ENCODE results near the gene PABPC4L. TPM values are rescaled to one million over a fixed set of nuclear protein-coding genes. Genes with fewer than 3 reads are reported as not detected.
"Not testable (repeated sequence)": the region's sequence is repeated elsewhere in the genome, so short reads cannot be mapped to it uniquely, and the experiment has no call there.

The PABPC4L gene
- not detected for polyA plus RNA-seq (ENCODE audit: low read depth in 6 of 6)

DNA sequence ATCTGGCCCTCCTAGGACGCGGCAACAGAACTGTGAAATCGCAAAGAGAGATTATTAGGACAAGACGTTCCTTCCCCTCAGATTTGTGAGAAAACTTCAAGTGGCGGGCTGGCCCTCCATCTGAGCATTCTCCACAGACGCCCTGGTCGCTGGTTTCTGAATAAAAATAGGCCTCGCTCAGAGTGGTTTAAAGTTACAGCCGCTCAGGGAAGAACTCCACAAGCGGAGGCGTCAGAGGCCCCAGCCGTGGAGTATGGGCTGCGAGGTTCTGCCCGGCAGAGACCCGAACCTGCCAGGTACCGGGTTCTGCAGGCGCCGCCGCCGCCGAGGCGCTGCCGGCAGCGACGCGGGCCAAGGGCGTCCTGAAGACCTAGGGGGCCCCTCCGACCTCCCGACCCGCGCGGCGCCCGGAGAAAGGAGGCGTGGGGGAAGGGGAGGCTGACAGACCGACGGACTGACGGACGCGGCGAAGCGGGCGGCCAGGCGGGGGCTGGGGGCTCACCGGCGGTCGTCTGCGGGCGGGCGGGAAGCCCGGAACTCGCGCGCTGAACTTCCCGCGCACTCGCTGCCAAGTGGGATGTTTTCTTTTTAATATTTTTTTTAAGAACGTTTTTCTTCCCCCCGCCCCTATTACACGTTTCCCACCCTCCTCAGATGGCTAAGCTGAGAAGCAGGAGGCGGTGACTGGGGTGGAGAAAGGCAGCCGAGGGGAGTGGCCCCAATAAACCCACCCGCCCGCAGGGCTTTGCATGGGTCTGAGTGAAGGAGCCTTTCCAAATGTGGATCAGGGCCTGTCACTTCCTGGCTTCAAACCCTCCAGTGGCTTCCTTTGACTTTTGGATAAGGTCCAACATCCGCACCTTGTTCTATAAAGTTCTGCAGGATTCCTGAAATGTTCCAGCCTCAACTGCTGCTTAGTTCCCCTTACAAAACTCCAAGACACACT, at the start of gene PABPC4L:
TSS of gene PABPC4L (minus strand) at position 574 of the 946 bp plus-strand sequence. CDS start 770 bp downstream, outside the sequence.
- no peak within 1 kb of the TSS for H3K27ac Mint-ChIP-seq
- no peaks in the 10 kb centered on the region for H3K4me1 Mint-ChIP-seq
- DNase-seq (no peak), ATAC-seq (ENCODE audit: low read depth in 2 of 2) (no peak)
- no peak within 1 kb of the TSS for H3K4me3 Mint-ChIP-seq
- H3K27me3 Mint-ChIP-seq, result peaks cover 0 to 6% (median 5%) of the 10 kb centered on the region in 3 donors
- peaks cover 0 to 9% (median 4%) of the 10 kb centered on the region in 7 donors for H3K9me3 Mint-ChIP-seq
- H3K36me3 Mint-ChIP-seq, result no peaks in the 10 kb centered on the region

DNA sequence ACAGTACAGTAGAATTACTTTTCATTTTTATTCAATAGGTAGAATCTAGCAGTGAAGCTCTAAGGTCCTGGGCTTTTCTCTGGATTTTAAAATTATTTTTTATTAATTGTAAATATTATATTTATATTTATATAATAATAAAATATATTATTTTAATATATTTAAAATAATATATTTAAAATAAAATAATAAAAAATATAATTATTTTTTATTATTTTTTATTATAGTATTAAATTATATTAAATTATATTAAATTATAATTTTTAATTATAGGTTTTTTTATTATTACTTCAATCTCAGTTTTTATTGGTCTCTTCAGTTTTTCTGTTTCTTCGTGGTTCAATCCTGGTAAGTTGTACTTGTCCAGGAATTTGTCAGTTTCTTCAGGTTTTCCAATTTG, 49.7 kb upstream of the PABPC4L start:
- no peak for DNase-seq
- Mint-ChIP-seq H3K27ac (no peak overlapping the region), H3K9me3 (peaks cover 0 to 5% (median 2%) of the 10 kb centered on the region in 7 donors), H3K27me3 (no peaks in the 10 kb centered on the region), H3K4me1 (no peaks in the 10 kb centered on the region), H3K36me3 (no peaks in the 10 kb centered on the region), H3K4me3 (no peak overlapping the region)
- ATAC-seq (ENCODE audit: low read depth in 2 of 2), result no peak

DNA sequence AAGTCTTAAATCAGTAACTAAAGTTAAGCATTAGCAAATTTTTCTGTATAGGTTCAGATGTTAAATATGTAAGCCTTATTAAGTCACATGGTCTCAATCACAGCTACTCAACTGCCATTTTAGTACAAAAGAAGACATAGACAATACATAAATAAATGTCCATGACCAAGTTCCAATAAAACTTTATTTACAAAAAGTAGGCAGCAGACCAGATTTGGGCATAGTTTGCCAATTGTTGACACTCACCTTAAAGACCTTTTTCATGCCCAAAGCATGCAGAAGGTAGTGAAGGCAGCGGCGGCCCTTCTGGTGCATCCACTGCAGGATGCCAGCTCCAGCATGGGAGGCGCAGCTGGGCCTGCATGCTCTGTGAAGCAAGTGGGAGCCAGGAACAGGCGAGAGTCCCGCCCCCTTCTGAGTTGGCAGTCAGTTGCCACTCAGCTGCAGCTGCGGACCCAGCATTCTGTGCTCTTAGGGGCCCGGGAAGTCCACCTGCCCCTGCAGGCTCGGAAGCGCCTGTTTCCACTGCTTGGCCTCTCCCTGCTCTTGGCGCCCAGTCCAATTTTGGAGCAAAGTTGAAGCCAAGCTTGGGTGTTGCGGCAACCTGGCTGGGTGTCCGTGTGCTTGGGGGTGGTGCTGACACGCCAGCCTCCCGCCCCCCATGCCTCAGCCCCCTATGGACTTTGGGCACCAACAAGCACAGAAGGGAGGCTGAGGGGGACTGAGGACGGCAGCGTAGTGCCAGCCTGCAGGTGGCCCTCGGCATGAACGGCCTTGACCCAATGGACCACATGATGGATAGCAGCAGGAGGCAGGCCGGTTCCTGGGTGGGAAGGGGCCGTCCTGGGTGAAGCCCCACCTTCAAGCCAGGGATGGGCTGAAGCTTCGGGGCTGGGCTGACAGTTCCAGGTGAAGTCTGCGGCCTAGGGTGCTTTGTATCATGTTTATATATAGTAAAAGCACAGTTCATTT, 42.4 kb upstream of the PABPC4L start:
- no peak for ATAC-seq (ENCODE audit: low read depth in 2 of 2)
- Mint-ChIP-seq H3K27me3 (no peaks in the 10 kb centered on the region), H3K36me3 (no peaks in the 10 kb centered on the region), H3K9me3 (peaks cover 0 to 8% (median 4%) of the 10 kb centered on the region in 7 donors), H3K4me1 (no peaks in the 10 kb centered on the region), H3K27ac (no peak overlapping the region), H3K4me3 (no peak overlapping the region)
- DNase-seq, result no peak

DNA sequence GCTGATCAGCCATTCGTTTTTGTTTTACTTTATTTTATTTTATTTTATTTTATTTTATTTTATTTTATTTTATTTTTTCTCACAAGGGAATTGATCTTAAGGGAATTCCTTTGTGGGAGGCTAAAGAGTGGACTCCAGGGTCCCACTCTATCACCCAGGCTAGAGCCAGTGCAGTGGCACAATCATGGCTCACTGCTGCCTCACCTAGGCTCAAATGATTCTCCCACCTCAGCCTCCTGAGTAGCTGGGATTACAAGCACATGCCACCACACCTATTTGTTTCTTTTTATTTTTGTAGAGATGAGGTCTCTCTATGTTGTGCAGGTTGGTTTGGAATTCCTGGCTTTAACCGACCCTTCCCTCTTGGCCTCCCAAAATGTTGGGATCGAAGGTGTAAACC, 17.5 kb upstream of the PABPC4L start:
- ATAC-seq (ENCODE audit: low read depth in 2 of 2) (no peak), DNase-seq (no peak)
- Mint-ChIP-seq H3K4me1 (no peaks in the 10 kb centered on the region), H3K36me3 (no peaks in the 10 kb centered on the region), H3K9me3 (peaks cover 0 to 8% (median 5%) of the 10 kb centered on the region in 7 donors), H3K27ac (no peak overlapping the region), H3K27me3 (no peaks in the 10 kb centered on the region), H3K4me3 (no peak overlapping the region)

DNA sequence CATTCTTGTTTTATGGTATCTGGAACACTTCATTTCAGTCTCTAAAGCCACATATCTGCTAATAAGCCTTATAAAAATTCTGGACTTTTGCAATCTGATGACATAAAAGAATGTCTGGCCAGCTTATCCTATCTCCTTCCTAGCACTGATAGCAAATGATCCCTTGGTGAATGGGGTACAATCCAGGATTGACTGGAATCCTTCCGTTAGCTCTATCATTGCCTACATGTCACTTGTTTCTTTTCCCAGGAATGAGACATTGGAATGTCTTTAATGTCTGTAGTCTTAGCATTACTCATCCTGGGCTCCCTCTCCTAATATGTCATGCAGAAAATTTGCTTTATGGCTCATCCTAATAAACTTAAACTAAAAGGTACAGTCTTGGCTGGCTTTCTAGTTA, 14.8 kb upstream of the PABPC4L start:
- DNase-seq (no peak), ATAC-seq (ENCODE audit: low read depth in 2 of 2) (no peak)
- no peak overlapping the region for H3K27ac Mint-ChIP-seq
- H3K4me3 Mint-ChIP-seq, result no peak overlapping the region
- peaks cover 0 to 8% (median 5%) of the 10 kb centered on the region in 7 donors for H3K9me3 Mint-ChIP-seq
- no peaks in the 10 kb centered on the region for H3K27me3 Mint-ChIP-seq
- no peaks in the 10 kb centered on the region for H3K36me3 Mint-ChIP-seq
- H3K4me1 Mint-ChIP-seq, result no peaks in the 10 kb centered on the region

DNA sequence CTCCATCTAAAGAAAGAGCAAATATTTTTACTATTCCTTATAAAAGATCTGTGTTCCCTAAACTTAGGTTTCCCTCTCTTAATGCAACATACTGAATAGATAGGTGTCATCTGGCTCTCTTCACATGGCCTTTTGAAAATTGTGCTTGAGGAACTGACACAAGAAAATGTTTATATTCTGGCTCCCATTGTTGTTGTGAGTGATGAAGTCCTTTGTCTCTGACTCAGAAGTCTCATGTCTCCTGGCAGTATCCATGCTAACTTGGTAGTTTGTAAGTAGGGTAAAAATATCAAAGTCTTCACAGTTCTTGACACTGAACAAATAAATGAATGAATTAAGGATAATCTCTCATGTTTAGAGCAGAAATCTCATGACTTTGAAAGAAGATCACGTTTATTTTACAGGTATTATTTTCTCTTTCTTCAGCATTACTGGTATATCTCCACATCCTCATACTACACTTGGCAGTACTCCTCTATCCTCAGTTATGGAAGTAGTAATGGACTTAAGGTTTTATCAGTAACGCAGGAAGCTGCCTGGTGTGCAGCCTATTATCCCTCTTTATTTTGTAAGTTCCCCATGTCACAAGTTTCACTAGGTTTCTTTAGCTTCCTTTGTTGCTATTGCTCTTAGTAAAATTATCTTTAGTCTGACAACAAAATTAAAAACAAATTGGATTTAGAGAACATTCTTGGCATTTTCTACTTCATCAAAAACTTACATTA, 14.2 kb upstream of the PABPC4L start:
- no peak for DNase-seq
- Mint-ChIP-seq H3K4me3 (no peak overlapping the region), H3K36me3 (no peaks in the 10 kb centered on the region), H3K4me1 (no peaks in the 10 kb centered on the region), H3K27me3 (no peaks in the 10 kb centered on the region), H3K9me3 (peaks cover 0 to 8% (median 5%) of the 10 kb centered on the region in 7 donors), H3K27ac (no peak overlapping the region)
- ATAC-seq (ENCODE audit: low read depth in 2 of 2), result no peak

DNA sequence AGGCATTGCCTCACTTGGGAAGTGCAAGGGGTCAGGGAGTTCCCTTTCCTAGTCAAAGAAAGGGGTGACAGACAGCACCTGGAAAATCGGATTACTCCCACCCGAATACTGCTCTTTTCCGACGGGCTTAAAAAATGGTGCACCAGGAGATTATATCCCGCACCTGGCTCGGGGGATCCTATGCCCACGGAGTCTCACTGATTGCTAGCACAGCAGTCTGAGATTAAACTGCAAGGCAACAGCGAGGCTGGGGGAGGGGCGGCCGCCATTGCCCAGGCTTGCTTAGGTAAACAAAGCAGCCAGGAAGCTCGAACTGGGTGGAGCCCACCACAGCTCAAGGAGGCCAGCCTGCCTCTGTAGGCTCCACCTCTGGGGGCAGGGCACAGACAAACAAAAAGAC, 6.4 kb upstream of the PABPC4L start:
- not testable (repeated sequence) for H3K27me3 Mint-ChIP-seq; DNase-seq; H3K27ac Mint-ChIP-seq; H3K9me3 Mint-ChIP-seq; H3K4me1 Mint-ChIP-seq; H3K36me3 Mint-ChIP-seq; ATAC-seq (ENCODE audit: low read depth in 2 of 2); H3K4me3 Mint-ChIP-seq

DNA sequence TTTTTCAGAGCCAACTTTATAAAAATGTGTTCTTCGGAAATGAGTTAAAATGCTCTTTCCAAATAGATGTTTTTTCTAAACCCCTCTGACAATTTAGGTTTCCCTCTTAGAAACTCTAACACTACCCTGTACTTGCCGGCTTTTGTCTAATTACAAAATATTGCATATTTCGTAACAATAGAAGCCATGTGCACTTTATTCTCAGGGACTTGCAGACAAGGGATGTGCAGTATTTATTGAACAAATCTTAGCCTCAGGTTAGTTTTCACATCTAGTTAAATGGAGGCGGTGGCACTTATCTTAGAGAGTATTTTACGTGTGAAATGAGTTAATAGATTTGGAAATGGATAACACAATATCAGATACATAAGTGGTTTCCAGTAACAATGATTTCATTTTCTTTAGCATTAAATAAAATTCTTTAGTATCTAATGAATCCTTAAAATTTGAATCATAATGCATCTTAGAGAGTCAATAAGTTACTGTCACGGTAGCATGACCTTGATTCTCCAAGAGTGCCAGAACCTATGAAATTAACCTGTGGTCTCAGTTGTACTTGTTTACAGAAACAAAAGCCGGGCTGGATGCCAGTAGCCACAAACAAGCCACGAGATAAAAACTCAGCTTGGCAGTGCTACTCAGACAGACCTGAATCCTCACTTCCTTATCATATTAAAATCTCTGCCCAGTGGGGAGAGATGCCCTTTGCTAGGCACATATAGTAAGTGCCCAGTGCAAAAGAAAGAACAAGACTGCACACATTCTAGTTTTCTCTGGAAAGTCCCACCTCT, 772 bp upstream of the PABPC4L start:
- peaks cover 0 to 6% (median 5%) of the 10 kb centered on the region in 3 donors for H3K27me3 Mint-ChIP-seq
- H3K36me3 Mint-ChIP-seq, result no peaks in the 10 kb centered on the region
- no peak overlapping the region for H3K27ac Mint-ChIP-seq
- H3K9me3 Mint-ChIP-seq, result peaks cover 0 to 9% (median 4%) of the 10 kb centered on the region in 7 donors
- ATAC-seq (ENCODE audit: low read depth in 2 of 2) (no peak), DNase-seq (no peak)
- no peak overlapping the region for H3K4me3 Mint-ChIP-seq
- no peaks in the 10 kb centered on the region for H3K4me1 Mint-ChIP-seq

DNA sequence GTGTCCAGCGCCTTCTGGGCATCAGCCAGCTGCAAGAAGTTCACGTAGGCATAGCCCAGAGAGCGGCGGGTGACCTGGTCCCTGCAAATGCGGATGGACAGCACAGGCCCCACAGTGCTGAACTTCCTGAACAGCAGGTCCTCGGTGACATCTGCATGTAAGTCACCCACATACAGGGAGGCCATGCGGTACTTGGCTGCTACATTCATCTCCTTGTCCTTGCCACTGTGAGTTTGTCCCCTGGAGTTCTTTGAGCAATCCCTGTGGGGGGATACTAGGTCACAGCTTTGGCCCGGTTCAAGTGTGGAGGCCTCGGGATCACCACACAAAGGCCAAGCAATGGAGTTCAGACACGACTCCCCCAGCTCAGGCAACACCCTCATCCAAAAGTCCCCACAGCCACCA, 776 bp downstream of the PABPC4L start:
- no peak overlapping the region for H3K4me3 Mint-ChIP-seq
- DNase-seq, result no peak
- H3K4me1 Mint-ChIP-seq, result no peaks in the 10 kb centered on the region
- H3K27ac Mint-ChIP-seq, result no peak overlapping the region
- H3K27me3 Mint-ChIP-seq, result peaks cover 0 to 6% (median 5%) of the 10 kb centered on the region in 3 donors
- ATAC-seq (ENCODE audit: low read depth in 2 of 2), result no peak
- peaks cover 0 to 9% (median 3%) of the 10 kb centered on the region in 7 donors for H3K9me3 Mint-ChIP-seq
- H3K36me3 Mint-ChIP-seq, result no peaks in the 10 kb centered on the region

DNA sequence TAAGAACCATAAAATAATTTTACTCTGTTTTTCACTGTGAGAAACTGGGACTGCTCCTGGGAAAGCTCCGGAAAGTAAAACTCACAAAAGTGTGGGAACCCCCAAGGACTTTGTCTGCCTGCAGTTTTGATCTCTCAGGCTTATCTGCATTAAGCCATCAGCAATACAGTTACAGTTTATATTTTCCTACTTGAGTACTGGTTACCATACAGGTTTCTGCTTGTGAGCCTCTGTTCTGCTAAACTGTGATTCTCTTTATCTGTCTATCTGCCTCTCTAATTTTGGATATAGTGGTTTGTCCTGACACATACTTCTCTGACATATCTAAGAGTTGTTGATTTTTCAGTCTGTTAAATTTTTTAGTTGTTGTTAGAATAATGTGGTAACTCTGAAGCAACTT, 11.6 kb downstream of the PABPC4L start:
- DNase-seq (no peak), ATAC-seq (ENCODE audit: low read depth in 2 of 2) (no peak)
- Mint-ChIP-seq H3K27ac (no peak overlapping the region), H3K9me3 (peaks cover 0 to 10% (median 5%) of the 10 kb centered on the region in 7 donors), H3K36me3 (no peaks in the 10 kb centered on the region), H3K4me3 (no peak overlapping the region), H3K4me1 (no peaks in the 10 kb centered on the region), H3K27me3 (no peaks in the 10 kb centered on the region)

DNA sequence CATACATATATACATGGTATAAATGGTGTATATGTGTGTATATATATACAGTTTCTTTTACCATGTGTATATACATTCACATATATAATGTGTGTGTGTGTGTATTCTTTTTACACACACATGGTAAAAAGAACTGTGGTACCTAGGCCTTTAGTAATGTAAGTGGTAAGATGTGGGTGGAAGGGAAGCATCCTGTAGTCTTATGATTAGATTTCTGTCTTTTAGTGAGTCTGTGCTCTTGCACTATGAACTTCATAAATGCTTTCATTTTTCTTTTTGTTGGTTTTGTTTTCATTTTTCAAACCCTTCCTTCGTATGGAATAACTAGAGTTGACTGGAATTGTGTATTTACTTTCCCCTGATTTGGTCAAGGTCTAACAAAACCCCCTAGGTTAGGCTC, 12.1 kb downstream of the PABPC4L start:
- Mint-ChIP-seq H3K27ac (no peak overlapping the region), H3K9me3 (peaks cover 0 to 10% (median 6%) of the 10 kb centered on the region in 7 donors)

DNA sequence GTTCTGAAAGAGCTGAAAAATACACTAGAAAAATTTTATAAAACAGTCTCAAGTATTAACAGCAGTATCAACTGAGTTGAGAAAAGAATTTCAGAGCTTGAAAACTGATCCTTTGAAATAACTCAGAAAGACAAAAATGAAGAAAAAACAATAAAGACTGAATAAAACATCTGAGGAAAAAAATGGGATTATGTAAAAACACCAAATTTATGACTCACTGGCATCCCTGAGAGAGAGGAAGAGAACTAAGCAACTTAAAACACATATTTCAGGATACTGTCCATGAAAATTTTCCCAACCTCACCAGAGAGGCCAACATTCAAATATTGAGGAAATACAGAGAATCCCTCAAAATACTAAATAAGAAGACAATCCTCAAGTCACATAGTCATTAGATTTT, 22.9 kb downstream of the PABPC4L start:
- Mint-ChIP-seq H3K36me3 (no peaks in the 10 kb centered on the region), H3K4me3 (no peak overlapping the region), H3K9me3 (peaks cover 3 to 29% (median 7%) of the 10 kb centered on the region in 7 donors), H3K27me3 (no peaks in the 10 kb centered on the region), H3K4me1 (no peaks in the 10 kb centered on the region), H3K27ac (no peak overlapping the region)
- no peak for ATAC-seq (ENCODE audit: low read depth in 2 of 2)
- DNase-seq, result no peak

More for the DNA sequence above, 12.1 kb downstream of the PABPC4L start:
- Mint-ChIP-seq H3K4me3 (no peak overlapping the region), H3K4me1 (no peaks in the 10 kb centered on the region), H3K36me3 (no peaks in the 10 kb centered on the region), H3K27me3 (no peaks in the 10 kb centered on the region)
- no peak for ATAC-seq (ENCODE audit: low read depth in 2 of 2)
- no peak for DNase-seq
